Testis (tissue), 3 donors: ENCODE measurements around the gene P2RY6. TPM values are rescaled to one million over a fixed set of nuclear protein-coding genes. Genes with fewer than 3 reads are reported as not detected.

ENCODE experiments used
- DNase-seq: peaks from one replicate; pipeline ENCODE4 v3.0.0-alpha.2; 2019
- H3K27ac ChIP-seq, 2 donors: fragments of 200-600 bp; sonication (generic); one replicate each; pipeline ENCODE4 v1.5.1; 2019
- H3K27me3 ChIP-seq: fragments of 200-600 bp; sonication (generic); one replicate; pipeline ENCODE4 v1.5.1; 2019
- H3K36me3 ChIP-seq: fragments of 200-600 bp; sonication (generic); one replicate; pipeline ENCODE4 v1.5.1; 2017; ENCODE audit warnings: low read depth; ENCODE audit errors: missing control alignments
- H3K4me1 ChIP-seq: fragments of 200-600 bp; sonication (generic); one replicate; pipeline ENCODE4 v1.5.1; 2019
- H3K4me3 ChIP-seq, 2 donors: fragments of 200-600 bp; sonication (generic); one replicate each; pipeline ENCODE4 v1.5.1; 2017 to 2019
- H3K9me3 ChIP-seq: fragments of 200-600 bp; sonication (generic); one replicate; pipeline ENCODE4 v1.5.1; 2017
- POLR2A ChIP-seq: fragments of 450-650 bp; IDR thresholded peaks from one replicate; pipeline ENCODE4 v1.6.1; 2017; ENCODE audit warnings: antibody characterized with exemption, mild to moderate bottlenecking, moderate library complexity
- WGBS, 2 donors: methylation state at CpG; one replicate each; pipeline ENCODE4 v1.1.5; 2018; 5-methylcytosine and 5-hydroxymethylcytosine counted together
- intact Hi-C: fragments of 100-400 bp; cut with DNase I; formaldehyde crosslinking; loops from one replicate; pipeline ENCODE4 v1.15.1; 2023; ENCODE audit warnings: low total_unique reads
- polyA plus RNA-seq: library from polyadenylated mRNA; stranded (reverse); fragments of 350-450 nt; fragmentation: Illumina TruSeq; extraction: RNeasy Lipid Tissue Mini Kit (QIAGEN cat#74804); gene quantifications from one replicate; pipeline ENCODE4 v1.2.3, GENCODE V29; 2014; ENCODE audit warnings: low read depth, low replicate concordance; ENCODE audit not compliant: insufficient read depth
- total RNA-seq, 2 donors: library from RNA; depleted of rRNA; stranded (reverse); fragments of >200 nt; gene quantifications; one replicate each; pipeline ENCODE4 v1.2.3, GENCODE V29; 2016
- TF ChIP-seq, protein P1 (sequence below), 3 experiments: fragments of 450-650 bp in 2 of 3; fragments of 200-600 bp in 1 of 3; sonication (generic) in 1 of 3; IDR thresholded peaks; one replicate each; pipeline ENCODE4 v1.5.1; 2016 to 2019; ENCODE audit warnings: antibody characterized with exemption in 3 of 3, mild to moderate bottlenecking in 2 of 3, moderate library complexity in 1 of 3

Gene P2RY6
- total and polyA plus RNA-seq, 3 donors from 2014 or later, result 0.25 to 2.7 (median 0.47) TPM

DNA sequence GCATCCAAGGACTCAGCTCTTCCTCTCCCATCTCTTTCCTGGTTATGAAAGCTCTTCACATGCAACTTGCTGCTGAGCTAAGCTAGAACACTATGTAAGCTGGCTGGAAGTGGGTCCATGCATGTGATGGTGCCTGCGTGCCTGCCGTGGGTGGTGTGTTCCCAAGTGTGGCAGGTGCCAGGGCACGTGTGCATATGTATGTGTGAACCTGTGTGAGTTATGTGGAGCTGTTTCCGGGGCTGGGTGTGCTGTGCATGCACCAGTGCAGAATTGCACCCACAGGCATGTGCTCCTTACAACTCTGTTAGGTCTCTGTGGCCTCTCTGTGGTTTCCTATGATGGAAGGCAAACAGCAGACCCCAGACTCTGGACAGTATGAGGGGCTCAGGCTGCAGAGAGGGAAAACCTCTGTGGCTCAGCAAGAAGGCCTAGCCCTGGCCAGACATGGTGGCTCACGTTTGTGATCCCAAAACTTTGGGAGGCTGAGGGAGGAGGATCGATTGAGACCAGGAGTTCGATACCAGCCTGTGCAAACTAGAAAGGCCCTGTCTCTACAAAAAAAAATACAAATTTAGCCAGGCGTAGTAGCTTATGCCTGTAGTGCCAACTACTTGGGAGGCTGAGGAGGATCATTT is 4.1 kb upstream of the P2RY6 start:
- no peak overlapping the region for H3K27ac ChIP-seq
- H3K36me3 ChIP-seq, result no peaks in the 10 kb centered on the region
- no peak for TF ChIP-seq POLR2A
- TF ChIP-seq, protein P1, sequence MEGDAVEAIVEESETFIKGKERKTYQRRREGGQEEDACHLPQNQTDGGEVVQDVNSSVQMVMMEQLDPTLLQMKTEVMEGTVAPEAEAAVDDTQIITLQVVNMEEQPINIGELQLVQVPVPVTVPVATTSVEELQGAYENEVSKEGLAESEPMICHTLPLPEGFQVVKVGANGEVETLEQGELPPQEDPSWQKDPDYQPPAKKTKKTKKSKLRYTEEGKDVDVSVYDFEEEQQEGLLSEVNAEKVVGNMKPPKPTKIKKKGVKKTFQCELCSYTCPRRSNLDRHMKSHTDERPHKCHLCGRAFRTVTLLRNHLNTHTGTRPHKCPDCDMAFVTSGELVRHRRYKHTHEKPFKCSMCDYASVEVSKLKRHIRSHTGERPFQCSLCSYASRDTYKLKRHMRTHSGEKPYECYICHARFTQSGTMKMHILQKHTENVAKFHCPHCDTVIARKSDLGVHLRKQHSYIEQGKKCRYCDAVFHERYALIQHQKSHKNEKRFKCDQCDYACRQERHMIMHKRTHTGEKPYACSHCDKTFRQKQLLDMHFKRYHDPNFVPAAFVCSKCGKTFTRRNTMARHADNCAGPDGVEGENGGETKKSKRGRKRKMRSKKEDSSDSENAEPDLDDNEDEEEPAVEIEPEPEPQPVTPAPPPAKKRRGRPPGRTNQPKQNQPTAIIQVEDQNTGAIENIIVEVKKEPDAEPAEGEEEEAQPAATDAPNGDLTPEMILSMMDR (IDR thresholded peaks at IDR 0.05), result no peak
- DNase-seq, result no peak
- no peaks in the 10 kb centered on the region for H3K9me3 ChIP-seq
- no peaks in the 10 kb centered on the region for H3K27me3 ChIP-seq
- WGBS, 2 donors, result 91 to 95% methylated on average over 8 of the region's 8 CpGs
- intact Hi-C loops, result no loop called here
- no peak overlapping the region for H3K4me3 ChIP-seq
- no peaks in the 10 kb centered on the region for H3K4me1 ChIP-seq

DNA sequence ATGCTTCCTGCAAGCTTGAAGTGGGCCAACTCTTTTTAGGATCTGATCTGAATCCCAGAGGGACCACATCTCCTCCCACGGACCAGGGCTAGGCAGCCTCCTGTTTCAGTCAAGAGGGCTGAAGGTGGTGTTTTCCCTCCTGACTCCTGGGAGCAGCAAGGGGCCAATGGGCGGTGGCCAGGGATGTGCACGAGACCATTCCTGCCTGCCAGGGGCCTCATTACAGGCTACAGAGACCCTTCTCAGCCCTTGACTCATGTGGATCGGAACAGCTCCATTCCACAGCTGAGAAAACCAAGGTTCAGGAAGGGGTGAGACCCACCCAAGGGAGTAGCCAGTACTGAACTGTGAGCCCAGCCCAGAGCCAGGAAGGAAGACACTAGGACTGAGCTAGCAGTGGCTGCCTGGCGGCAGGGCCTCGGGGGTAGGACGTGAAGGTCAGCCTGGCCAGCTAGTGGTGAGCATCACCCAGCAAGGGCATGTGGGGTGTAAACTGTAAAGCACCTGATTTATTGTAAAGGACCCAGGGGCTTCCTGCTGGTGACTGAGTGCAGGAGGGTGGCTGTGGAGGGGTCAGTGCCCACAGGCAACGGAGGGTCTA is 3.4 kb upstream of the P2RY6 start:
- no peak for DNase-seq
- H3K4me1 ChIP-seq, result no peaks in the 10 kb centered on the region
- H3K4me3 ChIP-seq, result no peak overlapping the region
- intact Hi-C loops, result no loop called here
- TF ChIP-seq, protein P1 (IDR thresholded peaks at IDR 0.05), result no peak
- TF ChIP-seq POLR2A, result no peak
- H3K9me3 ChIP-seq, result no peaks in the 10 kb centered on the region
- no peaks in the 10 kb centered on the region for H3K27me3 ChIP-seq
- no peaks in the 10 kb centered on the region for H3K36me3 ChIP-seq
- WGBS, 2 donors, result 83 to 93% methylated on average over 4 to 8 of the region's 8 CpGs
- H3K27ac ChIP-seq, result no peak overlapping the region

DNA sequence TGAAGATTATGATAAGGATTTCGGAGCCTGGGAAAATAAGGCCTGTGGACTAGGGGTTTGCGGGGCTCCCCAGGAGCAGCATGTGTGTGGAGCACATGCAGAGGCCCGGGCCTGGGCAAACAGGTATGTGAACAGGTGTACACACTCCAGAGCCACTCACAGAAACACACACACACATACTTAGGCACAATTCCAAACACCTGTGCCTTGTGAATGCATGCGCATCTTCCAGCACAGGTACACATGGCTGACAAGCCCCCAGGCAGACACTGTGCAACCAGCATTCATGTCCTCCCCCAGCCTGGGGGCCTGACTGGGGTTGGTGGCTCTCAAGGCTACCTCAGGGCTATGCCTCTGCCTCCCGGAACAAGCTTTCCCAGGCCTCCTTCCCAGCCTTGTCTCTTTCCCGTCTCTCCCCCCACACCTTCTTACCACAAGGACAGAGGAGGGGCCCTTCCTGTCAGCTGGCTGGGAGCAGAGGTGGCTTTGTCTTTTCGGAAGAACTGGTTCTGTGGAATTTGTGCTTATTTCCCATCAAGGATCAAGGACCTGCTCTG is 2.6 kb upstream of the P2RY6 start:
- DNase-seq, result no peak
- intact Hi-C loops, result no loop called here

DNA sequence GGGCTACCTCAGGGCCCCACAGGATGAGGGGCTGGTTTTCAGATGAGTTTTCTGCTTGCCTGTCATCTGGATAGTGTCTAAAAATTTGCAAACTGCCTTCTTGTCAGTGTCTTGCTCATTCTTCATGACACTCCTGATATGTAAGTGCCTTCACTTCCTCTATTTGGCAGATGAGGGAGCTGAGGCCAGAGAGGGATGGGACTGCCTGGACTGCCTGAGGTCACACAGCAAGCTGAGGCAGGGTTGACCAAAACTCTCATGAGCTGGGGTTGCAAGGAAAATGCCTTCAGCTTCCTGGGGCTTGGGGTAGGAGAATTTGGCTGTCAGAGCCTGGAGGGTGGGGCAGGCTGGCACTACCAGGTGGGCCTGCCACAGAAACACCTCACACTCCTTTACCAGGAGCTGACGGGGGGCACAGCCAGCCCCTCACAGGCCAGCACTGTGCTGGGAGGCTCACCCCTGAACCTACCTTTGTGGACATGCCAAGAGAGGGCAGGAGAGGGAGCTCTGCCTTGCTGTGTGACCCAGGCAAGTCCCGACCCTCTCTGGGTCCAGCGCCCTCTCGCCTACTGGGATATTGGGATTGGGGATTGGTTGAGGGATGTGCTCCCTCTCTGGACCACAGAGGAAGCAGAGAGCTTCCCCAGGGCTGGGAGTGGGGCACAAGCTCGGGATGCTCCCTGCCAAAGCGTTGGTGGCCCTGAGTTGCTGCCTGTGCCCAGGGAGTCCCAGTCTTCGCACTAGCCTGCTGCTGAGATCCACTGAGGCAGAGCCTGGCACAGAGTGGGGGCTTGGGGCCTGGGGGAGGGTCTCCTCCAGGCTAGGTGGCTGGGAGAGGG is 1.9 kb upstream of the P2RY6 start:
- Histone ChIP-seq H3K4me3 (no peak overlapping the region), H3K9me3 (no peaks in the 10 kb centered on the region), H3K27ac (no peak overlapping the region), H3K27me3 (no peaks in the 10 kb centered on the region), H3K4me1 (no peaks in the 10 kb centered on the region), H3K36me3 (no peaks in the 10 kb centered on the region)
- TF ChIP-seq, protein P1 (IDR thresholded peaks at IDR 0.05), result no peak
- TF ChIP-seq POLR2A, result no peak
- 94 to 95% methylated on average over 3 to 7 of the region's 7 CpGs for WGBS, 2 donors
- no peak for DNase-seq
- intact Hi-C loops, result no loop called here

More for the DNA sequence above, 2.6 kb upstream of the P2RY6 start:
- Histone ChIP-seq H3K9me3 (no peaks in the 10 kb centered on the region), H3K4me1 (no peaks in the 10 kb centered on the region), H3K36me3 (no peaks in the 10 kb centered on the region), H3K27me3 (no peaks in the 10 kb centered on the region), H3K27ac (no peak overlapping the region), H3K4me3 (no peak overlapping the region)
- 88 to 93% methylated on average over 4 to 7 of the region's 7 CpGs for WGBS, 2 donors
- TF ChIP-seq POLR2A, result no peak
- TF ChIP-seq, protein P1 (IDR thresholded peaks at IDR 0.05), result no peak
